ENCODE measurements around the gene MANSC1. TPM values are rescaled to one million over a fixed set of nuclear protein-coding genes. Genes with fewer than 3 reads are reported as not detected.
A peak's percentile ranks its signal among the peaks of the same experiment; 100 is the strongest.

The MANSC1 gene
- total and polyA plus RNA-seq, 2 of the 13 experiments (the other 11 are each of a cell fraction or from before 2014, with no cell fraction given) = 1.9 to 4.2 TPM

- TF ChIP-seq RFXANK (CRISPR knock-in tag; IDR thresholded peaks at IDR 0.05) (0 out of 2 replicates have a peak, but pooled peaks have one; percentile 28), ZBTB34 (CRISPR knock-in tag; IDR thresholded peaks at IDR 0.05) (peak; percentile 26; the same call in 1 of the 2 replicates), FOXJ3 (CRISPR knock-in tag; IDR thresholded peaks at IDR 0.05; ENCODE audit: borderline replicate concordance) (peak; percentile 57), JUNB (CRISPR knock-in tag; IDR thresholded peaks at IDR 0.05; ENCODE audit: borderline replicate concordance) (no peak), ZSCAN21 (CRISPR knock-in tag; IDR thresholded peaks at IDR 0.05; ENCODE audit: borderline replicate concordance) (0 out of 2 replicates have a peak, but pooled peaks have one; percentile 50), GTF2F1 (IDR thresholded peaks at IDR 0.05; ENCODE audit: low read length) (no peak), ZNF678 (CRISPR knock-in tag; IDR thresholded peaks at IDR 0.05) (no peak), GTF3A (CRISPR knock-in tag; conservative IDR thresholded peaks at IDR 0.05) (no peak), RXRB (CRISPR knock-in tag; IDR thresholded peaks at IDR 0.05; ENCODE audit: borderline replicate concordance) (peak; percentile 65; the same call in 1 of the 2 replicates), TAF15 (IDR thresholded peaks at IDR 0.05; ENCODE audit: low read depth, low read length, poor library complexity, severe bottlenecking) (no peak), ARNT (IDR thresholded peaks at IDR 0.05) (no peak), ZNF773 (CRISPR knock-in tag; IDR thresholded peaks at IDR 0.05; ENCODE audit: borderline replicate concordance) (no peak), GFI1 (CRISPR knock-in tag; IDR thresholded peaks at IDR 0.05; ENCODE audit: borderline replicate concordance) (peak; percentile 19; the same call in 1 of the 2 replicates), IKZF5 (CRISPR knock-in tag; IDR thresholded peaks at IDR 0.05) (0 out of 2 replicates have a peak, but pooled peaks have one; percentile 58), ZBTB39 (CRISPR knock-in tag; IDR thresholded peaks at IDR 0.05) (no peak), HMG20B (CRISPR knock-in tag; conservative IDR thresholded peaks at IDR 0.05) (no peak), YEATS4 (CRISPR knock-in tag; IDR thresholded peaks at IDR 0.05; ENCODE audit: borderline replicate concordance) (0 out of 2 replicates have a peak, but pooled peaks have one; percentile 64), FOXA3 (CRISPR knock-in tag; IDR thresholded peaks at IDR 0.05) (peak; percentile 62), NFKB2 (CRISPR knock-in tag; IDR thresholded peaks at IDR 0.05; ENCODE audit: borderline replicate concordance) (no peak), SATB2 (CRISPR knock-in tag; IDR thresholded peaks at IDR 0.05) (no peak)
- TF ChIP-seq, protein P1, sequence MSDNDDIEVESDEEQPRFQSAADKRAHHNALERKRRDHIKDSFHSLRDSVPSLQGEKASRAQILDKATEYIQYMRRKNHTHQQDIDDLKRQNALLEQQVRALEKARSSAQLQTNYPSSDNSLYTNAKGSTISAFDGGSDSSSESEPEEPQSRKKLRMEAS (IDR thresholded peaks at IDR 0.05) = peak; percentile 93
- TF ChIP-seq, protein P2, sequence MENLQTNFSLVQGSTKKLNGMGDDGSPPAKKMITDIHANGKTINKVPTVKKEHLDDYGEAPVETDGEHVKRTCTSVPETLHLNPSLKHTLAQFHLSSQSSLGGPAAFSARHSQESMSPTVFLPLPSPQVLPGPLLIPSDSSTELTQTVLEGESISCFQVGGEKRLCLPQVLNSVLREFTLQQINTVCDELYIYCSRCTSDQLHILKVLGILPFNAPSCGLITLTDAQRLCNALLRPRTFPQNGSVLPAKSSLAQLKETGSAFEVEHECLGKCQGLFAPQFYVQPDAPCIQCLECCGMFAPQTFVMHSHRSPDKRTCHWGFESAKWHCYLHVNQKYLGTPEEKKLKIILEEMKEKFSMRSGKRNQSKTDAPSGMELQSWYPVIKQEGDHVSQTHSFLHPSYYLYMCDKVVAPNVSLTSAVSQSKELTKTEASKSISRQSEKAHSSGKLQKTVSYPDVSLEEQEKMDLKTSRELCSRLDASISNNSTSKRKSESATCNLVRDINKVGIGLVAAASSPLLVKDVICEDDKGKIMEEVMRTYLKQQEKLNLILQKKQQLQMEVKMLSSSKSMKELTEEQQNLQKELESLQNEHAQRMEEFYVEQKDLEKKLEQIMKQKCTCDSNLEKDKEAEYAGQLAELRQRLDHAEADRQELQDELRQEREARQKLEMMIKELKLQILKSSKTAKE (CRISPR knock-in tag; IDR thresholded peaks at IDR 0.05; ENCODE audit: borderline replicate concordance) = no peak
- TF ChIP-seq, protein P3, sequence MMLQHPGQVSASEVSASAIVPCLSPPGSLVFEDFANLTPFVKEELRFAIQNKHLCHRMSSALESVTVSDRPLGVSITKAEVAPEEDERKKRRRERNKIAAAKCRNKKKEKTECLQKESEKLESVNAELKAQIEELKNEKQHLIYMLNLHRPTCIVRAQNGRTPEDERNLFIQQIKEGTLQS (CRISPR knock-in tag; IDR thresholded peaks at IDR 0.05) = no peak
Measured at GRCh38 chr12:12384571-12385340, 34.7 kb upstream of the MANSC1 start (continued).

Data from HepG2 (cell line).